Measurements from ENCODE around the gene PLCB4.

The PLCB4 gene

DNA sequence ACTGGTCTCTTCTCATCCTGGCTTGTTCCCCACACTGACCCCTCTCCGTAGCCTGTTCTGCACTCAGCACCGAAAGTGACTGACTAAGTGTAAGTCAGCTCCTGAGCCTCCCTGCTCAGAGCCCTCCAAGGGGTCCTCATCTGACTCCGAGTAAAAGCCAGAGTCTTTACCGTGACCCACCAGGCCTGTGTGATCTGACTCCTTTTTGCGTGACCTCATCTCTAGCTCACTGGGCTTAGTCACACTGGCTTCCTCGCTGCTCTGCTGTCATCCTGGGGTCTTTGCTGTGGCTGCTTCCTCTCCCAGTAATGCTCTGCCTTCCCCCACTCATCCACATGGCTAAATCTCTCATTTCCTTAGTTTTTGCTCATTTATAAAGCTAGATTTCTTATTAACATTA, 116.6 kb downstream of the PLCB4 start:
- peak; percentile 13 to 20 (median 19) for DNase-seq

- no peak for DNase-seq
These were observed 117.5 kb downstream of the PLCB4 start for GRCh38 chr20:9186396-9186795.

DNA sequence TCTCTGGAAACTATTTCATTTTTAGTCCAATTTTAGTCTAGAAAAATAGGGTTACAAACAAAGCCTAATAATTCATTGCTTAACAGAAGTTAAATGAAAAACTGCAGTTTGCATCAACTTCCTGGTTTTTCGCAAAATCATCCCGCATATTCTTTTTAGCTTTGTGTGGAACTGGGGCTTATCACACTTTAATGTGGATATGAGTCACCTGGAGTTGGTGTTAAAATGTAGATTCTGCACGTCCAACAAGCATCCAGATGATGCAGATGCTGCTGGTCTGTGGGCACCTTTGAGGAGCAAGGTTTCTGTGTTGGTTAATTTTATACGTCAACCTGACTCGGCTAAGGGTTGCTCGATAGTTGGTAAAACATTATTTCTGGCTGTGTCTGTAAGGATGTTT, 126.1 kb downstream of the PLCB4 start:
- no peak for DNase-seq

- no peak for DNase-seq
These were observed 127.2 kb downstream of the PLCB4 start for GRCh38 chr20:9196110-9196509.

GRCh38 chr20:9198460-9198859, 129.6 kb downstream of the PLCB4 start:
- no peak for DNase-seq

DNA sequence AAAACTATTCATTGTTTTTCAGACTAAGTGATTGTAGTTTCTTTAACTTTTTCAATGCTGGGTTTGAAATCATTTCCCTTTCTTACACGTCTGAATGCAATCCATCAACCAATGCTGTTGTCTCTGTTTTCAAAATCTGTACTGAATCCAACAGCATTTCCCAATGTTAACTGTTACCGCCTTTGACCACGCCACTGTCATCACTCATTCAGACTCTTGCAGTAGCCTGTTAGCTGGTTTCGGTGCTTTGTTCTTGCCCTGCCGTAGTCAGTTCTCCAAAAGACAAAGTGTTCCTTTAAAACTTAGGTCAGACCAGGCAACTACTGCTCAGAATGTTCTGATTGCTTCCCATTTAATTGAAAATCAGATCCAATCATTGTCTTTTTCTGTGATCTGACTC, 131.3 kb downstream of the PLCB4 start:
- no peak for DNase-seq

GRCh38 chr20:9200620-9201019, 131.7 kb downstream of the PLCB4 start:
- no peak for DNase-seq

DNA sequence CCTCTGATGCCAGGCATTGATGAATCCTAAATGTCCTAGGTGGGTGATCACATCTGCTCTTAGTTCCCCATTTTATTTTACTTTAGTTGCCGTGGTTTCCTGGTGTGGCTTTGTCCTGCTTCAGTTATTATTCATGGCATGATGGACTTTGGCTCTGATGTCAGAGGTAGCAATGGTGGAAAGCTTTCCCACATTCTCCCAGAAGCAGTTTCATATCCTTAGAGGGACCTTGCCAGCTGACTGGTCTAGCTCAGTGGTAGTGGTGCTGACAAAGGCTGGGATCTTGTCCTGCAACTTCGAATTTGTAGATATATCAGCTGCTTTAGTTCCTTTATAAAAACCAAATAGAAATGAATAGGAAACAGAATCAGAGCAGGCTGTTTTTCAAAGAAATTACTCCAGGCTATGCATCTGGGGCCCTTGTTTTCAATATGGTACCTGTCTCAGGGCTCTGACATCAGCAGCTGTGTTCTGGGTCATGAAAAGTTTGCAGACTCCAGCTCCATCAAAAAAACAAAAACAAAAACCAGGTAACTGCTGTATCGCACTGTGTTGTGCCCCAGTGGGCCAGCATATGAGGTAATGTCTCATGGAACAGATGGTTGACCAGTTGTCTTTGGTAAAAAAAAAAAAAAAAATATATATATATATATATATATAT, 133.7 kb downstream of the PLCB4 start:
- DNase-seq, result no peak

DNA sequence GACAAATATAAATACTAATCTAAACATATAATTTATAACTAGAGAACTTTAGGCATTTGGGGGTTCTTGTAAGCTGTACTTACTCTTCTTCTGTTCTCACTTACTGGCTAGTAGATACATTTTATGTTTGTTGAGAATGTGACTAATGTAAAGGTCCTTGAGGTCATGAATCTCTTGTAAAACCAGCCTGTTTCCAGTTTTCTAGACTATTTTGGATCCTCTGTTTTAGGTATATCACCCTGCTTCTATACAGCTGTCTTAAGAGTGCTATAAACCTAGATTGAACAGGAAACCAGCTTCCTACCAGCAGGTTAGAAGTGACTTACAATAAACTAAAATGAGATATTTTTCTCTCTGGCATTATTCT, 134.2 kb downstream of the PLCB4 start:
- no peak for DNase-seq

- DNase-seq, result no peak
These were observed 136.1 kb downstream of the PLCB4 start for GRCh38 chr20:9204979-9205378.

DNA sequence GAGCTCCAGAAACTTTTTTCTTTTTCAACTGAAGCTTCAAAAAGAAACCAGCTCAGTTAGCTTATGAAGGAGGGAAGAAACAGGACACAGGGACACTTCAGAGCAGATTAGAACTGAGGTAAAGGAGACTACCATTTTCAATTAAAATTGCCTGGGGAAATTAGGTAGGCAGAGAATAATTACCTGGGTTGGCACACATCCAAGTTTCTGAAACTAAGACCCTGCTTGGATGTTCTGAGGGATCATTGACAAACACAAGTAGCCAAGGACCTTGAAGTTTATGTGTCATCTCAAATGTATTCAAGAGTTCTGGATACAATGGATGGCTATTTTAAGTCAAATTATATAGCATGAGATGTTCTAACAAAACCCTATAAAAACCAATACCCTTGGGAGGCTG, 137.6 kb downstream of the PLCB4 start:
- no peak for DNase-seq

- no peak for DNase-seq
These were observed 138.4 kb downstream of the PLCB4 start for GRCh38 chr20:9207253-9207652.

GRCh38 chr20:9210356-9210755, 141.5 kb downstream of the PLCB4 start:
- no peak for DNase-seq

DNA sequence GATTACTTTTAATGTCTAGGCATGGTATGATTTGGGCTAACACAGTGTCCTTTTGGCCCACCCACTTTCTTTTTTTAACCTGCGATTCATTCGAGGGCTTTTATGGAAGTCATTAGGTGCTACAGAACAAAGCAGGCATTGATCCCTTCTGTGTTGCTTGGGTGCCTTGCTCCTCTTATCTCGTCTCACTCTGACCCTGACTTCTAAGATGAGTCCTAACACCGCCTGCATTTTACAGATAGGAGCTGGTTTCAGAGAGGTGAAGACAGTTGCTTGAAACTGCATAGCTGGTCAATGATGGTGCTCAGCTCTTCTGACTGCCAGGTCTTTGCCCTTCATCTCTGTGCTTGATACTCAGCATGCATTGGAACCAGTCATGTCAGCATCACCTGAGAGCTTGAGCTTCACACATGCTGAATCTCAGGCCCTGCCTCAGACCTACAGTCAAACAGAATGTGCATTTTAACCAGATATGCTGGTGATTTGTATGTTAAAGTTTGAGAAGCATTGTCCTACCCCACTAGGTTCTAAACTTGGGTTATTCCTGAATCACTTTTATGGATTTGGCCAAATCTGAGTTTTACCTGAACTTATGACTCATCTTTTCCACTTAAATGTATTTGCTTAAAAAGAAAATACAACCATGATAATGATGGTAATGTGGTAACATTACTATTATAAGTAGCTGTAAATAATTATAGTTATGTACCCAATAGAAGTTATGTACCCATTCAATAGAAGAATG, 142.3 kb downstream of the PLCB4 start:
- no peak for DNase-seq

GRCh38 chr20:9212735-9213134, 143.8 kb downstream of the PLCB4 start:
- DNase-seq, result no peak

GRCh38 chr20:9214685-9215084, 145.8 kb downstream of the PLCB4 start:
- DNase-seq, result peak in 2 of 3 donors; percentile 34 to 55

GRCh38 chr20:9215539-9215938, 146.7 kb downstream of the PLCB4 start:
- DNase-seq, result peak; percentile 23 to 27 (median 25)

DNA sequence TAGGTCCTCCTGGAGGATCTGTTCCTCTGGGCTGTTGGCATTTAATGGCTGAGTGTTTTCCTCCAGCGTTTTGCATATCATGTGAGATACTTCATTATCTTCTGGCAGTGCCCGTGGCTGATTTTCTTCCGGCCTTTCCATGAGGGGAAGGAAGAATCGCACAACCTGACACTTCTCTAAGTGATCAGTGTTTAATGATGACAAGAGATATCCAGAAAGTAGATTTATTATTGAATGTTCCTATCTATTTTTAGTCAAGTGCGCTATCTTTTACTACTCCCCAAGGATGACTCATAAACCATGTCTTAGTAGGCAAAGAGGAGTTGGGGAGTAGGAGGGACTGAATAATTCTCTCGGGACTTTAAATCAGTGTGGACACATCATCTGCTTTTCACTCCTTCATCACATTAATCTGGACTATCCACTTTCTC, 149.7 kb downstream of the PLCB4 start:
- no peak for DNase-seq

DNA sequence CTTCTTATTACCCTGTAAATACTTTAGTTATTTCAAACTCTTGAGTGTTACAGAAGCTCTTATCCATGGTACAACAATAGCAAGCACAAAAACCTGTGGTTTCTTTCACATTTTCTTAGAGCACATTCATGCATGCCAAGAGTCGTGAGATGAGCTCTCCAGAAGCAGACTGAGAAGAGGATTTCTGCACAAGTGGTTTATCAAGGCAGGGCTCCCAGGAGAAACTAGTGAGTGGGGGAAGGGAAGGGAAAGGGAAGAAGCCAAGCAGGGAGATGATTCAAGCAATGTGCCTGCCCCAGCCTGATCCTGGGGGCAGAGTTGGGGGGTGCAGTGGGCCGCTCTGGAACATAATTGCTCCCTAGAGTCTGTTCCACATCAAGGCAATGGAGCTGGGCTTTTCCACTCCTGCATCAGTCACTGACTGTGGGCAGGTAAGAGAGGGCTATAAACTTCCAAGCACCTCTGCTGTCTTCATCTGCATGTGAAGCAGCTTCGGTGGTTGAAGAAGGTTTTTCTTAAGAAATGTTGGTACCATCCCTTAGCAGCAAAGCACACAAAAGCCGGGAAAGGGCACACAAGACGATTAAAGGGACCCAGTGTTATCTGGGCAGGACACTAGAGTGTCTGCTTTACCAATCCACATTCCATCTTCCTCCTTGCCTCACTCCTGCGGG, 152.1 kb downstream of the PLCB4 start:
- no peak for DNase-seq

- no peak for DNase-seq
These were observed 154.4 kb downstream of the PLCB4 start for GRCh38 chr20:9223296-9223695.

DNA sequence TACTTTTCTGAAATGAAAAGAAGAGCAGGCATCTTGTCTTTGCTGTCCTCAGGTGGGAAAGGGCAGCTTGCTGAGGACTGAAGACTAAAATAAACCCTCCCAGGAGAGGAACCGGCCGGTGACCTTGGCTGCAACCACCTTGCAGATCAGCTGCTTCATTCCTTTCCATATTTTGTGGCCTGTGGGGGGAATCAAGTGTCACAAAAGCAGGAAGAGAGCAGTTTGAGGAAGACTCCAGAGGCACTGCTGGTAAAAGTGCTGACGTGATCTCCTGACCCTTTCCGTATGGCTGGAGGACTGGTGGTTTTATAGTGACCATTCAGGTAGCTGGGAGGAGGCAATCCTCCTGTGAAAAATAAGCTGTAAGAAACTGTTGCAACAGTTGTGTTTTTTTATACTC, 157.0 kb downstream of the PLCB4 start:
- peak in 1 of 3 donors; percentile 26 for DNase-seq

DNA sequence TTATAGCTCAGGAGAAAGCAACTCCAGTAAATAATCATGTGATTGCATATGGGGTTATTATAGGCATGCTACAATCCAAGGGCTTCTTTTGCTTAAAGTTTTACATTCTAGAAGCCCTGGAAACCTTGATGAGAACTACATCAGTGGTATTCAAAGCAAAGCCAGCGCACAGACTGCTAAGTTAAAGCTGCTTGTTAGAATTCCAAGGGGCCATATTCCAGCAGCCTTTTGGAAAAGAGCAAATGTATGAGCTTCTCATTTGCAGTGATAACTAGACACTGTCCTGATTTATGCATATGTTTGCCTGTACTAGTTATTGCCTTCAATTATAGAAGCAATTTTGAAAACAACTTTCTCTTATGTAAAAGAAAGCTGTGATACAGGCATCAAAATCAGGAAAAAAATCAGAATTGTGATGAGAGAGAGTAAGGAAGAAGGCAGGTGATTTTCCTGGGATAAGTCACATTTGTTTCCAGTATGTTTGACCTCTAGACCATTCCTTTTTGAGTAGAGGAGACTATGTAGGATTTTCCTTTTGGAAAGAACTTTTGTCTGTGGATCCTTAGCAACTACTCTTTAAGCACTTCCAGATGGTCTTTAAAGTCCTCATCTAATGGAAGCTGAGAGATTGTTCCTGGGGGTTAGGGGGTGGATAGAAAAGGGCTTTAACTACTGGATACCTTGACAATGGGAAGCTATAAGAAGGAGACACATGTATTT, 159.2 kb downstream of the PLCB4 start:
- no peak for DNase-seq

- DNase-seq, result no peak
These were observed 160.0 kb downstream of the PLCB4 start for GRCh38 chr20:9228774-9229450.
